ENCODE measurements around the gene SLC6A13. TPM values are rescaled to one million over a fixed set of nuclear protein-coding genes. Genes with fewer than 3 reads are reported as not detected.

The SLC6A13 gene
- total and polyA plus RNA-seq, 4 donors = 0.23 to 12.0 (median 7.5) TPM

GRCh38 chr12:220946-221550 lies 41.6 kb downstream of the SLC6A13 start:
- H3K4me3 ChIP-seq (ENCODE audit: low read depth in 1 of 3, low read length in 3 of 3) = no peak overlapping the region
- no peaks in the 10 kb centered on the region for H3K27me3 ChIP-seq (ENCODE audit: control insufficient read depth in 4 of 4, insufficient read depth in 4 of 4, low read length in 3 of 4)
- no peak overlapping the region for H3K27ac ChIP-seq (ENCODE audit: low read depth in 1 of 2, low read length in 2 of 2)
- no peak for TF ChIP-seq JUND (IDR thresholded peaks at IDR 0.05)
- no peak for TF ChIP-seq TAF1 (conservative IDR thresholded peaks at IDR 0.05)
- TF ChIP-seq, protein P1, sequence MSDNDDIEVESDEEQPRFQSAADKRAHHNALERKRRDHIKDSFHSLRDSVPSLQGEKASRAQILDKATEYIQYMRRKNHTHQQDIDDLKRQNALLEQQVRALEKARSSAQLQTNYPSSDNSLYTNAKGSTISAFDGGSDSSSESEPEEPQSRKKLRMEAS (IDR thresholded peaks at IDR 0.05) = no peak
- TF ChIP-seq EGR1 (IDR thresholded peaks at IDR 0.05; ENCODE audit: low read depth in 2 of 2) = no peak
- TF ChIP-seq SP1 (IDR thresholded peaks at IDR 0.05) = no peak
- TF ChIP-seq HNF4A (conservative IDR thresholded peaks at IDR 0.05) = no peak
- no peak for TF ChIP-seq YY1 (IDR thresholded peaks at IDR 0.05)
- TF ChIP-seq REST (IDR thresholded peaks at IDR 0.05) = no peak
- TF ChIP-seq HNF4G (IDR thresholded peaks at IDR 0.05) = no peak
- no peak for TF ChIP-seq CTCF (IDR thresholded peaks at IDR 0.05; ENCODE audit: low read depth, low read length, missing input control)
- peaks cover 0 to 49% (median 26%) of the 10 kb centered on the region in 4 donors for H3K36me3 ChIP-seq (ENCODE audit: control insufficient read depth in 4 of 4, insufficient read depth in 3 of 4, low read depth in 1 of 4, low read length in 3 of 4)
- H3K9me3 ChIP-seq (ENCODE audit: control insufficient read depth in 4 of 4, low read length in 3 of 4) = no peaks in the 10 kb centered on the region
- H3K9ac ChIP-seq (ENCODE audit: low read depth in 1 of 2, low read length in 2 of 2) = no peak overlapping the region
- DNase-seq (ENCODE audit: low spot score) = no peak
- WGBS = 91% methylated on average over 19 of the region's 19 CpGs
- H3K4me1 ChIP-seq (ENCODE audit: control insufficient read depth in 4 of 4, insufficient read depth in 4 of 4, low read length in 3 of 4) = no peaks in the 10 kb centered on the region

DNA sequence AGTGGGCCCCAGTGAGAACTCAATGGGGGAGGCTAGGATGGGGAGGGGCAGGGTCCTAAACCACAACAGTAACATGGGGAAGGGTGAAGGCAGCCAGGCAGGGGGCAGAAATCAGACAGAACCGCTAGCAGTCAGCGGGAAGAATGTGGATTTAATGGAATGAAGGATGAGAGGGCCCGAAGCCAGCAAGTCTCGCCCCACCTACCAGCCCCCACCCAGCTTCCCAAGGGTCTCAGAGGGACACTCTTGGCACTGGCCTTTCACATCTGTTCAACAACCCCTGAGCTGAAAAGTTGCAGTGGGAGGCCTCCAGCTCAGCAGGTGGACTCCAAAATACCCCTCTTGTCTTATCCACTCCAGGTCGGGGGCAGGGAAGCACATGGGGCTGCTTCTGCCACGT lies 42.1 kb downstream of the SLC6A13 start:
- peaks cover 0 to 47% (median 26%) of the 10 kb centered on the region in 4 donors for H3K36me3 ChIP-seq (ENCODE audit: control insufficient read depth in 4 of 4, insufficient read depth in 3 of 4, low read depth in 1 of 4, low read length in 3 of 4)
- TF ChIP-seq JUND (IDR thresholded peaks at IDR 0.05) (no peak), NR2F2 (IDR thresholded peaks at IDR 0.05) (no peak), GABPA (IDR thresholded peaks at IDR 0.05 in 1 of 2, conservative IDR thresholded peaks at IDR 0.05 in 1 of 2) (no peak), TAF1 (conservative IDR thresholded peaks at IDR 0.05) (no peak), EGR1 (IDR thresholded peaks at IDR 0.05; ENCODE audit: low read depth in 2 of 2) (no peak), SP1 (IDR thresholded peaks at IDR 0.05) (no peak)
- TF ChIP-seq, protein P1 (IDR thresholded peaks at IDR 0.05) = no peak
- no peak overlapping the region for H3K27ac ChIP-seq (ENCODE audit: low read depth in 1 of 2, low read length in 2 of 2)
- DNase-seq (ENCODE audit: low spot score) = no peak
- H3K9me3 ChIP-seq (ENCODE audit: control insufficient read depth in 4 of 4, low read length in 3 of 4) = no peaks in the 10 kb centered on the region
- H3K4me3 ChIP-seq (ENCODE audit: low read depth in 1 of 3, low read length in 3 of 3) = no peak overlapping the region
- H3K9ac ChIP-seq (ENCODE audit: low read depth in 1 of 2, low read length in 2 of 2) = no peak overlapping the region
- no peaks in the 10 kb centered on the region for H3K4me1 ChIP-seq (ENCODE audit: control insufficient read depth in 4 of 4, insufficient read depth in 4 of 4, low read length in 3 of 4)
- 78% methylated on average over 6 of the region's 6 CpGs for WGBS
- H3K27me3 ChIP-seq (ENCODE audit: control insufficient read depth in 4 of 4, insufficient read depth in 4 of 4, low read length in 3 of 4) = no peaks in the 10 kb centered on the region

Measured in liver (tissue), 9 donors.